ENCODE results near the gene PTPA.

The PTPA gene

GRCh38 chr9:129110740-129111527, at the start of gene PTPA, which contains the start of gene CRAT:
Gene PTPA, plus strand, starts transcription at chr9:129111415. Its CDS starts 186 bp downstream, at chr9:129111601.
Gene CRAT, minus strand, starts transcription at chr9:129110793. Its CDS starts 284 bp downstream, at chr9:129110509.
- H3K9me3 ChIP-seq = no peaks in the 10 kb centered on the region
- H3K4me1 ChIP-seq = peaks cover 53% of the 10 kb centered on the region
- H3K4me2 ChIP-seq = peak within 1 kb of the TSS; percentile 98
- peaks cover 26% of the 10 kb centered on the region for H4K20me1 ChIP-seq
- H3K27me3 ChIP-seq = no peaks in the 10 kb centered on the region
- H3K9ac ChIP-seq = peak within 1 kb of the TSS; percentile 92
- no peak for TF ChIP-seq Cebpa-rat (IDR thresholded peaks at IDR 0.05)
- H3K4me3 ChIP-seq = peak within 1 kb of the TSS; percentile 90
- peak within 1 kb of the TSS; percentile 92 for H3K27ac ChIP-seq
- peaks cover 20% of the 10 kb centered on the region for H3K36me3 ChIP-seq

DNA sequence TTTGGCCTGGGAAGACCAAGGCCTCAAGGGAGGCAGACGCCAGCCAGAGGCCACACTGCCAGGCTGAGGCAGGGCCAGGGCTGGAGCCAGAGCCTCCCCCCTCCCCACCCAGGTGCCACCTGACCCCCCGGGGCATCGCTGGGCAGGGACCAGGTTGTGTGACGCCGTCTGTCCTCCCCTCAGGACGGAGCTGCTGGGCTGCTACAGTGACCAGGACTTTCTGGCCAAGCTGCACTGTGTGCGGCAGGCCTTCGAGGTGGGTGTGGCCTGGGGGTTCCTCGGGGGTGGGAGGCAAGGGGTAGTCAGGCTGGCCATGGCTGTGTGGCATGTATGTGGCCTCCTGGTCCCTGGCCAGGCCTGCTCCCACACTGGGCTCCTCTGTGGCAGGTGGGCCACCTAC, 48.2 kb upstream of the PTPA start:
- no peak overlapping the region for H3K4me2 ChIP-seq
- no peaks in the 10 kb centered on the region for H4K20me1 ChIP-seq
- H3K27me3 ChIP-seq = no peaks in the 10 kb centered on the region
- TF ChIP-seq Cebpa-rat (IDR thresholded peaks at IDR 0.05) = no peak
- H3K36me3 ChIP-seq = peaks cover 92% of the 10 kb centered on the region
- peaks cover 11% of the 10 kb centered on the region for H3K4me1 ChIP-seq
- H3K4me3 ChIP-seq = no peak overlapping the region
- no peak overlapping the region for H3K9ac ChIP-seq
- H3K9me3 ChIP-seq = no peaks in the 10 kb centered on the region
- no peak overlapping the region for H3K27ac ChIP-seq

DNA sequence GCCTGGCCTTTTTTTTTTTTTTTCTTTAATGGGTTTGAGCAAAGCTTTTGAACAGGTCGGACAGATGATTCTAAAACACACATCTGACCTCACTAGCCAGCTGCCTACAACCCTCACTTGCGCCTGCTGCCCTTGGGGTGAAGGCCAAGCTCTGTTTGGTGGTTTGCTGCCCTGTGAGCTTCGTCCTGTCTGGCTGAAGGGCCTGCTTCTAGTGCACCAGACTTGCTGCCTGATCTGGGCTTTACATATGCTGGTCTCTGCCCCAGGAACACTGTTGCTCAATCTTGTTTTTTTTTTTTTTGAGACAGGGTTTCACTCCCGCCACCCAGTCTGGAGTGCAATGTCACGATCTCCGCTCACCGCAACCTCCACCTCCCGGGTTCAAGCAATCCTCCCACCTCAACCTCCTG, 46.7 kb upstream of the PTPA start:
- no peak overlapping the region for H3K27ac ChIP-seq
- H3K9ac ChIP-seq = no peak overlapping the region
- TF ChIP-seq Cebpa-rat (IDR thresholded peaks at IDR 0.05) = no peak
- H3K36me3 ChIP-seq = peaks cover 80% of the 10 kb centered on the region
- no peaks in the 10 kb centered on the region for H4K20me1 ChIP-seq
- H3K27me3 ChIP-seq = no peaks in the 10 kb centered on the region
- H3K9me3 ChIP-seq = no peaks in the 10 kb centered on the region
- H3K4me2 ChIP-seq = no peak overlapping the region
- peaks cover 24% of the 10 kb centered on the region for H3K4me1 ChIP-seq
- H3K4me3 ChIP-seq = no peak overlapping the region

DNA sequence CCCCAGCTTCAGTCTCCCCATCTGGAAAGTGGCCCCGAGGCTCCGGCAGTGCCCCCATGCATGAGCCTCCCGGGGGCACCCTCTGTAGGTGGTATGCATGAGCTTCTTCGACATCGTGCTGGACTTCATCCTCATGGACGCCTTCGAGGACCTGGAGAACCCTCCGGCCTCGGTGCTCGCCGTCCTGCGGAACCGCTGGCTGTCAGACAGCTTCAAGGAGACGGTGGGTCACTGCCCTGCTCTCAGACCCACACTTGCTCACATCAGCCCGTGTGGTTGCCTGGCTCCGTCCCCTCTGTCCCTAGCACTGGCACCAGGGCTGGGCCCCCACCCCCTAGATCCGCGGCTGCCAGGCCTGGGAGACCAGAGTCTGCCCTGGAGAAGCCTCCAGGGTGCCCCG, 43.1 kb upstream of the PTPA start:
- no peaks in the 10 kb centered on the region for H4K20me1 ChIP-seq
- no peak for TF ChIP-seq Cebpa-rat (IDR thresholded peaks at IDR 0.05)
- H3K4me1 ChIP-seq = peaks cover 53% of the 10 kb centered on the region
- peaks cover 44% of the 10 kb centered on the region for H3K36me3 ChIP-seq
- H3K27me3 ChIP-seq = no peaks in the 10 kb centered on the region
- H3K4me3 ChIP-seq = peak overlapping the region; percentile 44; the same call in 1 of the 2 replicates
- peak overlapping the region; percentile 99 for H3K4me2 ChIP-seq
- H3K9me3 ChIP-seq = no peaks in the 10 kb centered on the region
- peak overlapping the region; percentile 98 for H3K27ac ChIP-seq
- H3K9ac ChIP-seq = peak overlapping the region; percentile 84

DNA sequence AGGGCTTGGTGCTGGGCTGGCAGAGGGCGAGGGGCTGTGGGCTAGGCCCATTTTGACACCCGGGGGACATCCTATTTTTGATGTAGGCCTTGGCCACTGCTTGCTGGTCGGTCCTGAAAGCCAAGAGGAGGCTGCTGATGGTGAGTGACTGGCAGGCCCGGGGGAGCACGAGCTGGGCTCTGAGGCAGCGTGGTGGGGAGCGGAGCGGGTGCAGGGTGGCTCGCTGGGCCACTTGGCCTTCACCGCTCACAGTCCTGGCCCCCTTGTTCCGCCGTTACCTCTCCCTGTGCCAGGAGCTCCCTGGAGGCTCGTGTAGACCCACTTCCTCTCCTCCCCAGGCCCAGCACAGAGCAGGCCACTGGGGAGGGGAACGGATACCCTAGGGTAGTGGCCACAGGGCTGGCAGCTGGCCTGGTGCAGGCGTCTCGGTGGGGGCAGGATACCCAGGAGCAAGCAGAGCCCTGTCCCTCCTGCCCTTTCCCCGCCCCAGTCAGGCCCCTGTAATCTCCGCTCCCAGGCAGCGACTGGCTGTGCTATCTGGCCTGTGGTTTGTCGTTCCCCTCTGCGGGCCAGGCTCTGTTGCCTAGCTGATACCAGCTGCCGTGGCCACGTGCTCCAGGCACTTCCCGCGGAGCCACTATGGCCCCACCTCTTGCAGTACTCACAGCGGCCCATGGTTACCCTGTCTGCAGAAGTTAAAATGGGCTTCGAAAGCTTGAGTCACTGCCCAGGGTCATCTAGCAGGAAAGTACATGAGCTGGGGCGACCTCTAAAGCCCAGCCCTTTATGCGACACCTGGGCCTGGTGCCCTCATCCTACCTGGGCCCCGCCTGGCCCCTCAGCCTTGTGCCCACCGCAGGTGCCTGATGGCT, 42.0 kb upstream of the PTPA start:
- no peaks in the 10 kb centered on the region for H3K27me3 ChIP-seq
- no peak for TF ChIP-seq Cebpa-rat (IDR thresholded peaks at IDR 0.05)
- H3K27ac ChIP-seq = peak overlapping the region; percentile 98
- H3K4me2 ChIP-seq = peak overlapping the region; percentile 99
- H3K4me1 ChIP-seq = peaks cover 53% of the 10 kb centered on the region
- H4K20me1 ChIP-seq = no peaks in the 10 kb centered on the region
- H3K9me3 ChIP-seq = no peaks in the 10 kb centered on the region
- H3K36me3 ChIP-seq = peaks cover 34% of the 10 kb centered on the region
- H3K9ac ChIP-seq = peak overlapping the region; percentile 84
- H3K4me3 ChIP-seq = peak overlapping the region; percentile 62

- Histone ChIP-seq H3K4me2 (peak overlapping the region; percentile 99), H3K27me3 (no peaks in the 10 kb centered on the region), H3K4me1 (peaks cover 53% of the 10 kb centered on the region), H3K27ac (peak overlapping the region; percentile 98), H3K4me3 (peak overlapping the region; percentile 62), H3K36me3 (peaks cover 25% of the 10 kb centered on the region), H3K9me3 (no peaks in the 10 kb centered on the region), H4K20me1 (no peaks in the 10 kb centered on the region), H3K9ac (peak overlapping the region; percentile 84)
- TF ChIP-seq Cebpa-rat (IDR thresholded peaks at IDR 0.05) = no peak
Observed at GRCh38 chr9:129069862-129070641, 41.2 kb upstream of the PTPA start.

GRCh38 chr9:129070696-129071525, 40.3 kb upstream of the PTPA start:
- peak overlapping the region; percentile 62 for H3K4me3 ChIP-seq
- H3K9ac ChIP-seq = peak overlapping the region; percentile 84
- TF ChIP-seq Cebpa-rat (IDR thresholded peaks at IDR 0.05) = no peak
- H3K36me3 ChIP-seq = peaks cover 17% of the 10 kb centered on the region
- no peaks in the 10 kb centered on the region for H3K27me3 ChIP-seq
- H3K27ac ChIP-seq = peak overlapping the region; percentile 98
- H3K4me2 ChIP-seq = peak overlapping the region; percentile 99
- H3K9me3 ChIP-seq = no peaks in the 10 kb centered on the region
- peaks cover 53% of the 10 kb centered on the region for H3K4me1 ChIP-seq
- H4K20me1 ChIP-seq = no peaks in the 10 kb centered on the region

- Histone ChIP-seq H4K20me1 (no peaks in the 10 kb centered on the region), H3K36me3 (peaks cover 19% of the 10 kb centered on the region), H3K4me1 (peaks cover 53% of the 10 kb centered on the region), H3K4me2 (peak overlapping the region; percentile 99), H3K27me3 (no peaks in the 10 kb centered on the region), H3K4me3 (peak overlapping the region; percentile 62), H3K9me3 (no peaks in the 10 kb centered on the region), H3K9ac (peak overlapping the region; percentile 84), H3K27ac (peak overlapping the region; percentile 98)
- TF ChIP-seq Cebpa-rat (IDR thresholded peaks at IDR 0.05) = no peak
Observed at GRCh38 chr9:129071526-129072126, 39.6 kb upstream of the PTPA start.
